HG03442 (cell line): ENCODE results near the gene MAGEB1.

Experiments
- ATAC-seq: cut with Tn5 transposase; IDR thresholded peaks from one replicate; pipeline ENCODE4 v1.9.1; 2021; ENCODE audit warnings: mild to moderate bottlenecking, moderate library complexity; ENCODE audit not compliant: unreplicated experiment

Gene MAGEB1

GRCh38 chrX:30283456-30284200 is 36.7 kb downstream of the MAGEB1 start:
- ATAC-seq = peak; percentile 50

GRCh38 chrX:30296408-30297254 is 49.7 kb downstream of the MAGEB1 start:
- ATAC-seq = no peak

GRCh38 chrX:30301208-30301607 is 54.3 kb downstream of the MAGEB1 start:
- no peak for ATAC-seq
